DMS79 (cell line): ENCODE results near the gene TMEM121.
"Not testable (repeated sequence)": the region's sequence is repeated elsewhere in the genome, so short reads cannot be mapped to it uniquely, and the experiment has no call there.

ENCODE experiments used
- DNase-seq: peaks from one replicate; lab custom pipeline; 2025; lab: John Stamatoyannopoulos, UW

Gene TMEM121

DNA sequence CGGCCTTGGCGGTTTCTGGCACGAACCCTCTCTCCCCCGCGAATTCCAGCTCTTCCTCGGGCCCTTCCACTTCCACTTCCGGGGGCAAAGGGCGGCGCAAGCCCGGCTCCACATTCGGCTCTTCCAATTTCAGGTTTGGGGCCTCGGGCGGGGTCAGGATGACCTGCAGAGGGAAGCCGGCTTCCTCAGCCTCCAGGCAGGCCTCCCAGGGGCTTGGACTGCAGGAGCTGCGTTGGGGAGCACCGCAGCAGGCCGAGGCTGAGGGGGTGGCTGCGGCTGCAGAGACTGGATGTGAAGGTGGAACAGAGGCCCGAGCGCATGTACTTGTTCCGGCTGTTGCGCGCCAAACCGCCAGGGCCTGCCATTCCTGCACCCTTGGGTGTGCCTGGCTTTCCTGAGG, 20.7 kb downstream of the TMEM121 start:
- not testable (repeated sequence) for DNase-seq

DNA sequence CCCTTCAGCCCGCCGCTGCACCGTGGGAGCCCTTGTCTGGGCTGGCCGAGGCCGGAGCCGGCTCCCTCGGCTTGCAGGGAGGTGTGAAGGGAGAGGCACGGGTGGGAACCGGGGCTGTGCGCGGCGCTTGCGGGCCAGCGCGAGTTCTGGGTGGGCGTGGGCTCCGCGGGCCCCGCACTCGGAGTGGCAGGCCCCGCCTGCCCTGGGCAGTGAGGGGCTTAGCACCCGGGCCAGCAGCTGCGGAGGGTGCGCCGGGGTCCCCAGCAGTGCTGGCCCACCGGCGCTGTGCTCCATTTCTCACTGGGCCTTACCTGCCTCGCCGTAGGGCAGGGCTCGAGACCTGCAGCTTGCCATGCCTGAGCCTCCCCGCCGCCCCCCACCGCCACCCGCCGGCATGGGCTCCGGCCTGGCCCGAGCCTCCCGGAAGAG, 21.4 kb downstream of the TMEM121 start:
- DNase-seq, result no peak

DNA sequence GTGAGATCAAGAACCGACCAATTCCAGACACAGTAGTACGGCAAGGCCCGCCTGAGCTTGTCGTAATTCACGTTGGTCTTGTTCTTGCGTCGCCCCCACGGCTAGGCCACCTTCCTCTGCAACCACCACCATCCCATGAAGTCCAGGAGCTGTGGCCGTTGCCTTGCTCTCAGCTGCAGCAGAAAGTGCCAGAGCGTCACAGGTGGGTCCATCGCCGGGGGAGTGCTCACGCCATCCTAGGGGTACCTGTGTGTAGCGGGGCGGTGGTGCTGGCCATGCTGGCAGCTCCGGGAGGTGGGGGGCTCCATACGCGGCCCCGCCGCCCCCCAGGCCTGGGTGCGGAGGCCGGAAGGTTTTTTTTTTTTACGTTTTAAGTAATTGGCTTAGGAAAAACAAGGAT, 23.1 kb downstream of the TMEM121 start:
- DNase-seq, result no peak

DNA sequence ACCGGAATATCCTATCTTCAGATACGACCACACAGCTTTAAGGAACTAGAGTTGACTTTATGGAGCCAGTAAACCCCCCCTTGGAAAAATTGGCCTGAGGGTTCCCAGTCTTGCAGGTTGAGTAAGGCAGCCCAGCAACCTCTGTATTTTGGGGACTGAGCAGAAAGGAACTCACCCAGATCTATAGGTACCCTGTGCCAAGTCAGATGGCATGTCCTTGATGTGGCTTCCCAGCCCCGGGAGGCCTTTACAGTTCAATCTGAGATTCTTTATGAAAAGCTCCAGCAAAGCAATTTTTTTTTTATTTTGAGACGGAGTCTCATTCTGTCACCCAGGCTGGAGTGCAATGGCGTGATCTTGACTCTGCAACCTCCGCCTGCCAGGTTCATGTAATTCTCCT, 27.6 kb downstream of the TMEM121 start:
- no peak for DNase-seq

GRCh38 chr14:105554523-105554922, 28.1 kb downstream of the TMEM121 start:
- no peak for DNase-seq

DNA sequence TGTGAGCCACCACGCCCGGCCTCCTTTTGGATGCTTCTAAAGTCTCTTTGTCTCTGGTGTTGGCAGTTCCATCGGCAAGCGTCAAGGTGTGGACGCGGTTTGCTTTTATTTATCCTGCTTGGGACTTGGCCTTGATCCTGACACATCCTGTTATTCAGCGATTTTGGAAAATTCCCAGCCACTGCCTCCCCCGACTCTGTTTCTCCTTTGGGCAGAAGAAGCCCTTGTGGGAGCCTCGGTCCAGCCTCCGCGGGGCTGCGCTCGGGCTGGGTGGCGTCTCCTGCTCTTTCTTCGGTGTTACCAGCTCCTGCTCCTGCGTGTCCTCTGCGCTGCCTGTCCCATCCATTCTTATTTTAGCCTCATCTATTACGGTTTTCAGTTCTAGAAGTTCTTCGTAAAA, 31.3 kb downstream of the TMEM121 start:
- not testable (repeated sequence) for DNase-seq

- not testable (repeated sequence) for DNase-seq
Measured at GRCh38 chr14:105558449-105559154, 32.2 kb downstream of the TMEM121 start.

DNA sequence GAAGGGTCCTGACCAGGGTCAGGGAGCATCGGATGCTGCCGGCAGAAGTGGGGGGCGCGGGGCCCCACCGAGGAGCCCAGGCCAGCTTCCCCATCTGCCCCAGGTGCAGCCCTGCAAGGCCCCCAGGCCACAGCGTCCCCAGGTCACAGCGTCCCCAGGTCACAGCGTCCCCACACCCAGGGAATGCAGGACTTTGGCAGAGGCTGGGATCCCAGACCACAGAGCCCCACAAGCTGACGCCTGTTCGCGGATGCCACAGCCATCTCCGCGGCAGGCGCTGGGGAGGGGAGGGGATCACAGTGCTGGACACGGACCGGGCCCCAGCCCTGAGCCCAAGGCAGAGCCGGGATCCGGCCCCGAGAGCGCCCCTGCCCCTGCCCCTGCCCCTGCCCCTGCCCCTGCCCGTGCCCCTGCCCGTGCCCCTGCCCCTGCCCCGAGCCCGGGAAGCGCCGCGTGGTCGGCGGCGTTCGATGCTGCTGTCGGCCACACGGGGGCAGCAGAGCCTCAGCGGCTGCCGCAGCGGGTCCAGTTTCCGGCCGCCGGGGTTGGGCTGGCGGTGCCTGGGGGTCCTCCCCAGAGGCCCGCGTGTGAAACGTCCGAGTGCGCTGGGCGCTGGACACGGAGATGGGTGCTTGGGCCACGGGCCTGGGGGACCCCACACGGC, 33.1 kb downstream of the TMEM121 start:
- not testable (repeated sequence) for DNase-seq

GRCh38 chr14:105560048-105560669, 33.8 kb downstream of the TMEM121 start:
- DNase-seq, result not testable (repeated sequence)

DNA sequence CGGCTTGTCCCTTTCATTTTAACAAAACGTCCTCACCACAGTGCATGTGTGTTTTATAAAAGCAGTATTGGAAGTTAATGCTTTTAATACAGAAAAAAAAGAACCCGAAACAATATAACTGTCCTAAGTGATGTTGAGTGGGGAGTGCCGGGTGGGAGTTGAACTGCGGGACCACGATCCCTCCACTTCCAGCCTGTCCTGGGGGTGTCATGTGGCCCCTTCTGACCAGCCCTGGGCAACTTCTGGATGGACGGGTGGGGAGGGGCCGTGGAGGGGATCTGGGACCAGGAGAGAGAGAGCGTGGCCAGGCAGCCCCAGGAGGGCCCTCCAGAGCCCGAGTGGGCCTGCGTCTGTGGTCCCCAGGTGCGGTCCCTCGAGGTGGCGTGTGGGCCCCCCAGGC, 35.0 kb downstream of the TMEM121 start:
- not testable (repeated sequence) for DNase-seq

DNA sequence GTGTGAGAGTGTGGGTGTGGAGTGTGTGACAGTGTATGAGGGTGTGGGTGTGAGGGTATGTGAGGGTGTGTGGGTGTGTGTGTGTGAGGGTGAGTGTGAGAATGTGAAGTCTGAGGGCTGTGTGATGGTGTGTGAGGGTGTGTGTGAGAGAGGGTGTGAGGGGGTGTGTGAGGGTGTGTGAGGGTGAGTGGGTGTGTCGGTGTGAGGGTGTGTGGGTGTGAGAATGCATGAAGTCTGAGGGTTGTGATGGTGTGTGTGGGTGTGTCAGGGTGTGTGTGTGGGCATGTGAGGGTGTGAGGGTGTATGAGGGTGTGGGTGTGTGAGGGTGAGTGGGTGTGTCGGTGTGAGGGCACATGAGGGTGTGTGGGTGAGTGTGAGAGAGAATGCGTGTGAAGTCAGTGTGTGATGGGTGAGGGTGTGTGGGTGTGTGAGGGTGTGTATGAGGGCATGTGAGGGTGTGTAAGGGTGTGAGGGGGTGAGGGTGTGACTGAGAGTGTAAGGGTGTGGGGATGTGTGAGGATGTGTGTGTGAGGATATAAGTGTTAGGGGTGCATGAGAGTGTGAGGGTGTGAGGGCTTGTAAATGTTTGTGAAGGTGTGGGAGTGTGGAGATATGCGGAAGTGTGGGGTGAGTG, 36.4 kb downstream of the TMEM121 start:
- DNase-seq, result no peak

GRCh38 chr14:105563347-105563737, 37.0 kb downstream of the TMEM121 start:
- no peak for DNase-seq

DNA sequence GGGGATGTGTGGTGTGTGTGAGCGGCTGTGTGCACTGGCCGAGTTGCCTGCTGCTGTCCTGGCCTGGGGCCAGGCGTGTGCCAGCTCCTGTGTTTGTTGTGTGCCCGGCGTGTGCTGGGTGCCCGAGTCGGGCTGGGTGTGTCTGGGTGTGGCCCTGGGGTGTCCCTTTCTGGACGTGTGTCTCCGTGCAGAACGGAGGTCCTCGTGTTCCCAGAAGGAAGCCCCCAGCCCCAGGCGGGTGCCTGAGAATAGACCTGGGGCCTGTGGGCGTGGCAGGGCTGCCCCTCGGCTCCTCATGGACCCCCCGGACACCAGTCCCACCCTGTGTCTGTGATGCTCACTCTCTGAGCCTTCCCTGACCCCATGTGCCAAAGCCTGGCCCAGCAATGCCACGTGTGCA, 38.2 kb downstream of the TMEM121 start:
- not testable (repeated sequence) for DNase-seq

DNA sequence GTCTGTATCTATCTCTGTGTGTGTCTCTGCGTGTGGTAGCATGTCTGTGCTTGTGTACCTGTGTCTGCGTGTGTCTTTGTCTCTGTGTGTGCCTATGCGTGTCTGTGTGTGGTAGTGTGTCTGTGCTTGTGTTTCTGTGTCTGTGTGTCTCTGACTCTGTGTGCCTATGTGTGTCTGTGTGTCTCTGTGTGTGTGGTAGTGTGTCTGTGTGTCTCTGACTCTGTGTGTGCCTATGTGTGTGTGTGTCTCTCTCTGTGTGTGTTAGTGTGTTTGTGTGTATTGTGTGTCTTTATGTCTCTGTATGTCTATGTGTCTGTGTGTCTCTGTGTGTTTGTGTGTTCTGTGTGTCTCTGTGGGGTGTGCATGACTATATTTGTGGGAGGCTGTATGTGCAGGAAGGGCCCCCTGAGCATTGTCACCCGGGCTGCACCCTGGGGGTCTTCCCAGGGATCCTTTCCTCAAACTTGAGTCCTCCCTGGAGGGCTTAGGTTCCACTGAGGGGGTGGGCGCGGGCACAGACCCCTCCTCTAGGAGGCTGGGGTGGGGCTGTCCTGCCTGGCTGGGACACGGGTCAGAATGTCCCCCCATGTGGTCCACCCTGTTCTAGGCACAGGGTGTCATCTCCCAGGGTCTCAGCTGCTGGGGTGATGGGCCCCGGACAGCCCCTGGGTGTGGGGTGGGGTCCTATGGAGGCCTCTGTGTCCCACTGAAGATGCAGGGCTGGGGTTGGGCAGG, 39.0 kb downstream of the TMEM121 start:
- not testable (repeated sequence) for DNase-seq

GRCh38 chr14:105566248-105567163, 40.1 kb downstream of the TMEM121 start:
- DNase-seq, result not testable (repeated sequence)

GRCh38 chr14:105567164-105568103, 41.1 kb downstream of the TMEM121 start:
- not testable (repeated sequence) for DNase-seq

DNA sequence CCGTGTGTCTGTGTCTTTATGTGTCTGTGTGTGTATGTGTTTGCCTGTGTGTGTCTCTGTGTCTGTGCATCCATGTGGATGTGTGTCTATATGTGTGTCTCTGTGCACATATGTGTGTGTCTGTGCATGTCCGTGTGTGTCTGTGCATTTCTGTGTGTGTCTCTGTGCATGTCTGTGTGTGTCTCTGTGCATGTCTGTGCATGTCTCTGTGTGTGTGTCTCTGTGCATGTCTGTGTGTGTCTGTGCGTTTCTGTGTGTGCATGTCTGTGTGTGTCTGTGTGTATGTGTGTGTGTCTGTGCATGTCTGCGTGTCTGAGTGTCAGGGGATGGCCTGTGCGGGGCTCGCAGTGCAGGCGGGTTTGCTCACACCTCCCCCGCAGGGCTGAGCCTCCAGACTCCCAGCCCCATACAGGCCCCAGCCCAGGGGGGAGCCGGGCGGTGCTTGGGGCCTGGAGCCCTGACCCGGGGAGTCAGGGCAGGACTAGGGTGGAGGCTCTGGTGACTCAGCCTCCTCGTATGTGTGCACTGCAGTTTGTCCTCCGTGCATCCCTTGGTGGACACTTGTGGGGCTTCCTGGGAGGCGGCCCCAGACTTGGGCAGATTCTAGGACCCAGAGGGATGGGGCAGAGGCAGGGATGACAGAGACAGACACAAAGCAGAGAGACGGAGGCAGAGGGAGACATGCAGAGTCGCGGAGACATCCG, 41.9 kb downstream of the TMEM121 start:
- DNase-seq, result not testable (repeated sequence)

DNA sequence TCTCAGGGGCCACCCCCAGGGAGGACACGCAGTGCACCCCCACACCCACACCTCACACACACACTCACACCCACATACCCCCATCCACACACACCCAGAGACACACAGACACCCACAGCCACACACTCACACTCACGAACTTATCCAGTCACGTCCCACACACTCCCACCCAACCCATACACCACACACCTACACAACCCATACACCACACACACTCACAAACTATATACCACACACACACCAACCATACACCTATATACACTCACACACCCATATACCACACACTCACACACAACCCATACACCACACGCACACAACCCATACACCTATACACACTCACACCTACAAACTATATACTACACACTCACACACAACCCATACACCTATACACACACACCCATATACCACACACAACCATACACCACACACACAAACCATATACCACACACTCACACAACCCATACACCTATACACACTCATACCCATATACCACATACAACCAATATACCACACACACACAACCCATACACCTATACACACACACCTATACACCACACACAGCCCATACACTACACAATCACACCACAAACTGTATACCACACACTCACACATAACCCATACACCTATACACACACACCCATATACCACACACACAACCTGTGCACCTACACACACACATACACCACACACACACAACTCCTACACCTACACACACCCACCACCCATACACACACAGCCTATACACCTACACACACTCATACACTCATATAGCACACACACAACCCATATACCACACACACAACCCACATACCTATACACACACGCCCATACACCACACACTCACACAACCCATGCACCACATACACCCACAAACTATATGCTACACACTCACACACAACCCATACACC, 42.7 kb downstream of the TMEM121 start:
- no peak for DNase-seq
